Chondrocyte (in vitro differentiated cells): ENCODE data around the gene GTF2IRD1. TPM values are rescaled to one million over a fixed set of nuclear protein-coding genes. Genes with fewer than 3 reads are reported as not detected.

Experiments
- DNase-seq: peaks from one replicate; pipeline ENCODE4 v3.0.0; 2021; ENCODE audit warnings: mixed read lengths, low spot score
- H3K27ac Mint-ChIP-seq: one replicate; pipeline ENCODE4 v1.8.0; 2021; ENCODE audit warnings: mild to moderate bottlenecking, moderate library complexity, mixed read lengths; ENCODE audit not compliant: unreplicated experiment
- H3K27me3 Mint-ChIP-seq: 2 replicates; pipeline ENCODE4 v1.8.0; 2021; ENCODE audit warnings: low read depth, mixed read lengths
- H3K36me3 Mint-ChIP-seq: 2 replicates; pipeline ENCODE4 v1.8.0; 2021; ENCODE audit warnings: low read depth, mixed read lengths
- H3K4me1 Mint-ChIP-seq: 2 replicates; pipeline ENCODE4 v1.8.0; 2021; ENCODE audit warnings: low read depth, mild to moderate bottlenecking, mixed read lengths
- H3K4me3 Mint-ChIP-seq: one replicate; pipeline ENCODE4 v1.8.0; 2021; ENCODE audit warnings: mild to moderate bottlenecking, moderate library complexity, mixed read lengths; ENCODE audit not compliant: unreplicated experiment
- H3K9me3 Mint-ChIP-seq: 2 replicates; pipeline ENCODE4 v1.8.0; 2021; ENCODE audit warnings: low read depth, mixed read lengths
- CTCF ChIP-seq: fragments of 200-600 bp; sonication (generic); IDR thresholded peaks from 2 replicates; pipeline ENCODE4 v1.5.0; 2021; ENCODE audit warnings: antibody characterized with exemption, mild to moderate bottlenecking, moderate library complexity
- total RNA-seq: library from RNA; stranded (reverse); gene quantifications from 3 replicates; pipeline ENCODE4 v1.2.1, GENCODE V29; 2021

Gene GTF2IRD1
- total RNA-seq, 1 donor from 2014 or later = 48.5 TPM

GRCh38 chr7:74583630-74584029 is 129.9 kb downstream of the GTF2IRD1 start:
- Mint-ChIP-seq H3K27ac (no peak overlapping the region), H3K27me3 (no peaks in the 10 kb centered on the region), H3K9me3 (no peaks in the 10 kb centered on the region), H3K36me3 (peaks cover 2% of the 10 kb centered on the region), H3K4me1 (peaks cover 49% of the 10 kb centered on the region), H3K4me3 (no peak overlapping the region)
- TF ChIP-seq CTCF = no peak
- no peak for DNase-seq

- DNase-seq = no peak
- H3K4me1 Mint-ChIP-seq = peaks cover 44% of the 10 kb centered on the region
- no peak overlapping the region for H3K4me3 Mint-ChIP-seq
- H3K27ac Mint-ChIP-seq = no peak overlapping the region
- H3K27me3 Mint-ChIP-seq = no peaks in the 10 kb centered on the region
- H3K36me3 Mint-ChIP-seq = peaks cover 2% of the 10 kb centered on the region
- TF ChIP-seq CTCF = no peak
- no peaks in the 10 kb centered on the region for H3K9me3 Mint-ChIP-seq
These were observed 130.7 kb downstream of the GTF2IRD1 start for GRCh38 chr7:74584160-74584954.

- Mint-ChIP-seq H3K27me3 (no peaks in the 10 kb centered on the region), H3K4me1 (peaks cover 30% of the 10 kb centered on the region), H3K27ac (peak overlapping the region; percentile 71), H3K36me3 (peaks cover 3% of the 10 kb centered on the region), H3K4me3 (no peak overlapping the region), H3K9me3 (no peaks in the 10 kb centered on the region)
- DNase-seq = no peak
- no peak for TF ChIP-seq CTCF
These were observed 132.1 kb downstream of the GTF2IRD1 start for GRCh38 chr7:74585844-74586243.

DNA sequence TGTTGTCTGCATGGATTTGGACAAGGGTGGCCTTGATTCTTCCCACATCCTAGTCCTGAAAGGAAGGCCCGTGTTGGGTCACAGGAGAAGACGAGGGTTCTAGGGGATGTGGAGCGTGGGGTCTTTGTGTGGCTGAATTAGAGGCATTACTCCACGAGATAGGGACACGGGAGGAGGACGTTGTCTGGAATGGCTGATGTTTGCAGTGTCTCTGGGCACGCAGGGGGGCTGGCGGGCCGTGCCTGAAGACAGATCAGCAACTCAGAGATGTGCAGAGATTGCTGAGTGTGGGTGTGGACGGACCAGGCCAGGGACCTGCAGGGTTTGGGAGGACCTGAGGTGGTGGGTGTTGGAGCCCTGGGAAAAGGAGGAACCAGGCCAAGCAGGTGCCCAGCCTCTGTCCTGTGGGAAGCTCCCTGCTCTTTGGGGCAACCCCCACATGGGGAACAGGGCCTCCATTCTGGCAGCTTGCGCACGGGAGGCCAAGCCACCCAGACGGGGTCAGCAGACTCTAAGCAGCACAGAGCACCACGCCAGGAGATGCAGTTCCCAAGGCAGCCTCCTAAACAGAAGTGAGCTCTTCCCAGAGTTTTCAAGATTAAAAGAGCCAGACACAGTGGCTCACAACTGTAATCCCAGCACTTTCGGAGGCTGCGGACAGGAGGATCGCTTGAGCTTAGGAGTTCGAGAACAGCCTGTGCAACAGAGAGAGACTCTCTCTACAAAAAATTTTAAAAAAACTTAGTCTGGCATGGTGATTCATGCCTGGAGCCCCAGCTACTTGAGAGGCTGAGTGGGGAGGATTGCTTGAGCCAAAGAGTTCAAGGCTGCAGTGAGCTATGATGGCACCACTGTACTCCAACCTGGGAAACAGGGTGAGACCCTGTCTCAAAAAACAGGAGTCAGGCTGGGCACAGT is 132.8 kb downstream of the GTF2IRD1 start:
- no peak for DNase-seq
- Mint-ChIP-seq H3K4me3 (peak overlapping the region; percentile 55), H3K27me3 (no peaks in the 10 kb centered on the region), H3K4me1 (peaks cover 29% of the 10 kb centered on the region), H3K36me3 (peaks cover 3% of the 10 kb centered on the region), H3K9me3 (no peaks in the 10 kb centered on the region), H3K27ac (peak overlapping the region; percentile 95)
- no peak for TF ChIP-seq CTCF

DNA sequence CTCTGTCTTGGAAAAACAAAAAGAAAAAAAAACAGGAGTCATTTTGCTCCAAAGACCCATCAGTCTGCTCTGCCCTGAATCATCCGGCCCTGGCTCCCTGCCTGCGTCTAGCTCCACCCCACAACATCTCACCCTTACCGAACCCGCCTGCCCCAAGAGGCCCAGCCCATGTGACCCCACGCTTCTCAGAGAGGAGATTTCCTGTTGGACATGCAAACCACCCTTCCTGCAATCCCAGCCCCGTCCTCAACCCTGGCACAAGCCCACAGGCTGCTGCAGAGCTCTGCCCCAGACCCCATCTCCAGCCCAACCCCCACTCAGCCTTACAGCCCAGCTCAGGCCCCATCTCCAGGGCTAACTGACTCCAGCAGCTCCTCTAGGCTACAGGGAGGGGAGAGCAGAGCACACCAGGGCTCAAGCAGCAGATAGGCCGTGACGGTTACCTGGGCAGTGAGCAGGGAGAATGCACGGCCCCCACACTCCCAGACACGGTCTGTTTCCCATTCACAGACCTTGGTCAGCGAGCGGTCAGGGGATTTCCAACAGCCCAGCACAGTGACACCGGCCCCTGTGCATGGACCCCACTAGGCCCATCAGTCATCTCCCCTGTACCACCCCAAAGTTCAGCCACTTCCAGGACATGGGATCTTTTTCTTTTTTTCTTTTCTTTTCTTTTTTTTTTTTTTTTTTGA is 133.9 kb downstream of the GTF2IRD1 start:
- TF ChIP-seq CTCF = no peak
- peak; percentile 97 for DNase-seq
- Mint-ChIP-seq H3K36me3 (peaks cover 3% of the 10 kb centered on the region), H3K4me1 (peaks cover 29% of the 10 kb centered on the region), H3K27ac (peak overlapping the region; percentile 95), H3K27me3 (no peaks in the 10 kb centered on the region), H3K4me3 (peak overlapping the region; percentile 55), H3K9me3 (no peaks in the 10 kb centered on the region)
